ENCODE measurements around the gene GLP2R.
"Not testable (repeated sequence)": the region's sequence is repeated elsewhere in the genome, so short reads cannot be mapped to it uniquely, and the experiment has no call there.

Gene GLP2R

GRCh38 chr17:9918804-9919352 lies 93.2 kb downstream of the GLP2R start:
- DNase-seq (ENCODE audit: low spot score): no peak
- no peak for FAIRE-seq

DNA sequence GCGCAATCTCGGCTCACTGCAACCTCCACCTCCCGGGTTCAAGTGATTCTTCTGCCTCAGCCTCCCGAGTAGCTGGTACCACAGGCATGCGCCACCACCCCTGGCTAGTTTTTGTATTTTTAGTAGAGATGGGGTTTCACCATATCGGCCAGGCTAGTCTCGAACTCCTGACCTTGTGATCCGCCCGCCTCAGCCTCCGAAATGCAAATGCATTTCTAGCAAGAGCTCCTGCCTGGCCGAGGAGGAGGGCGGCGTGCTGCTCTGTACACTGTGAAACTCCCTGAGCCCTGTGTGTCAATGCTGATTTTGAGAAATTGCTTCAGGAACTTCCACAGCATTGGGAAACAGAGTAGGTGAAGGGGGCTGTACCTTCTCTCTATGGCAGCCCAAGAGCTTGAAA lies 95.5 kb downstream of the GLP2R start:
- not testable (repeated sequence) for FAIRE-seq; DNase-seq (ENCODE audit: low spot score)

DNA sequence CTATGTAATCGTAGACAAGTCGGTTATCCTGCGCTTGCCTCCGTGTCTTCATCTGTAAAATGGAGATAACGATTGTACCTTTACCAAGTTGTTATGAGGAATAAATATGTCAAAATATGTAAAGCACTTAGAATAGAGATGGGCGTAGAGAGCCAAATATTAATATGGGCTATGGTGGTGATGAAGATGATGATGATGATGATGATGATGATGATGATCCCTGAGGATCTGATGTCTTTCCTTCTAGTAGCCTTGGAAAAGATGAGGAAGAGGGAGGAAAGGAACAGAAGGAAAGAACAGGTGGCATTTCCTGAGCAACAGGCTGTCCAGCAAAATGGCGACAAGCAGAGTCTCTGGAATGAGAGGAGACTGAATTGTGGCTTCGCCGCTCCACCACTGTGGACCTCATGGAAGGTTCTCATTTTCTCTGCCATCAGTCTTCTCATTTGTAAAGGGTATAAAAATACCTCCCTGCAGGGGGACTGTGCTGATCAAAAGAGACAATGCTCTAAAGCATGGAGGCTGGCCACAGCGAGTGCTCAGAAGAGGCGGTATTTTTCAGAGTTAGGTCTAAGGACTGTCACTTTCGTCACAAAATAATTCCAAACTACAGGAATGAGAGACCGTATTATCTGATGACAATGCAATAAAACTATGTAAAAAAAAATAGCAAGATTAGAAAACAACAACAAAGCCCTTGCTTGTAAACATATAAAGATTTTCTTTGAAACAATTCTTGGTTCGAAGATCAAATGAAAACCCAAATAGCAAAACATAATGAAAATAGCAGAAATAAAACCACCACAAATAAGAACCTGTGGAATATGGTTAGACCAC lies 96.5 kb downstream of the GLP2R start:
- DNase-seq (ENCODE audit: low spot score) (no peak), FAIRE-seq (no peak)

GRCh38 chr17:9924735-9925191 lies 99.0 kb downstream of the GLP2R start:
- DNase-seq (ENCODE audit: low spot score): peak; percentile 62
- FAIRE-seq: peak; percentile 67

DNA sequence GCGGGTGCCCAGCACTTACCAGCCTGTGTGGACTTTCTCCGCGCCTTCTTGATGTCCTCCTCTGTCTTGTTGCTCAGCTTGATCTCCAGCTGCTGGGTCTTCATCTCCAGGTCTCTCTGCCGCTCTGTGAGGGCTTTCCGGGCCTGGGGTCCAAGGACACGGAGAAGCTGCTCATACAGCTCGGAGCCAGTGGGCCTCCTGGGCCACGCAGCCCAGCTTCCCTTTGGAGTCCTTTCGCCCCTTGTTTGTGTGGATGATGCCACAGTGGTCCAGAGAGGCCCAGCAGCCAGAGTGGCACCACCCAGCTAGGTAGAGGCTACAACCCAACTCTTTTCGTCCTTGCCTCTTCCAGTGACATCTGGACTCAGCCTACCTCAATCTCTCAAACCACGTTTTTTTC lies 99.7 kb downstream of the GLP2R start:
- DNase-seq (ENCODE audit: low spot score) (no peak), FAIRE-seq (no peak)

GRCh38 chr17:9926150-9926804 lies 100.6 kb downstream of the GLP2R start:
- FAIRE-seq (no peak), DNase-seq (ENCODE audit: low spot score) (no peak)

GRCh38 chr17:9928601-9929333 lies 103.0 kb downstream of the GLP2R start:
- DNase-seq (ENCODE audit: low spot score): peak; percentile 37
- FAIRE-seq: no peak

DNA sequence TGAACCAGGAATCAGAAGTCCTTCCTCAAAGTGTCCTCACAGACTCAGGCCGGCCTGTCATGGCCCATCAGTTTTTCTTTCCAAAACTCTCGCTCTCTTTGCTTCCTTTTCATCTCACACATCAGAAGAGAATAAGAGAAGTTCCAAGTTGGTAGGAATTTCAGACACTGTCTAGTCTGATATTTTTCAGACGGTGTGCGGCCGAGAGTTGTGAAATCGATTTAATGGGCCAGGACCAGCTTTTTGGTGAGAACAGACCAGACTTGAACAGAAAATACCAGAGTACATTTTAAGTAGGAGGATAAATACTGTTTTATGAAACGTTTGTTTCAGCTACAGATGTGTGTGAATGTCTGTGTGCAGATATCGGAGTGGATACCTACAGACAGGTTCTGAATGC lies 104.1 kb downstream of the GLP2R start:
- DNase-seq (ENCODE audit: low spot score) (no peak), FAIRE-seq (no peak)

DNA sequence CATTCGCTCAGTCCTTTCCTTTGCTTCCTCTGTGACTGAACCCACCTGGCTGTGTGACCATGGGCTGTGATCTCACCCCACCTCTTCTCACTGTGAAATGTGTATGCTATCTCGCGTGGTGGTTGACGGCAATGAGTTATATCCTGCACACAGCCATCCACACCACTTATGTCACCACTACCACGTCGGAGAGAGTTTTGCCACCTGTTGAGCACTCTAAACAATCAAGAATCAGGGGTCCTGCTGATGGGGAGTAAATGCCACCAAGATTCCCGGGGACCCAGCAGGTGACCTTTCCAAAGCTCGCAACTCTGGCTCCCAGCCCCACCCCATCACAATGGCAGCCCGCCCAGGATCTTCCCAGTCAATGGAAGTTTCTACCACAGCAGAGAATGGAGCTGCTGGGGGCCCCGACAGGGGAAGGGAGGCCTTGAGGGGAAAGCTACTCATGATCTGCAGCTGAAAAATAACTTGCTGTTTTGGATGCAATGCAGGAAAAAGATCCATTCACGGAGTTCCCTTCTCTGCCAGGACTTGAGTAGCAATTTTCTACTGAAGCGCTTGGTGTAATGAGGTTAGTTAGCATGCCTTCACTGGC lies 105.5 kb downstream of the GLP2R start:
- DNase-seq (ENCODE audit: low spot score) (no peak), FAIRE-seq (no peak)

GRCh38 chr17:9932491-9932890 lies 106.8 kb downstream of the GLP2R start:
- DNase-seq (ENCODE audit: low spot score) (no peak), FAIRE-seq (no peak)

GRCh38 chr17:9934331-9934730 lies 108.6 kb downstream of the GLP2R start:
- FAIRE-seq (no peak), DNase-seq (ENCODE audit: low spot score) (no peak)

DNA sequence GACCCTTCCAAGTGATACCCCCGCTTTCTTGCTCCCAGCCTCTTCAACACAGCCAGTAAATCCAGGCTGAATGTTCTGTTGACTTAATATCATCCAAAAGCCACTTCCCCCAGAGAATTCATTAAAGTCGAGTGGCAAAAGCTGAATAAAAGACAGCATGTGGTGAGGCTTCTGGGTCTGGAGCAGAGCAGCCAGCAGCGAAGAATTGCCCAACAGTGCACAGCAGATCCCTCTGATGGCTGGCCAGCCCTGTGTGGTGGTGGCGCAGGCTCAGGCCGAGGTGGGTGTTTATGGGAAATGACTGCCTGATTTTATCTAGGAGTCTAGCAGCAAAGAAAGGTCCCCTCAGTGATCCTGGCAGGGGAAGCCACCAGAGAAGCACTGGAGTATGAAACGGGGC lies 109.7 kb downstream of the GLP2R start:
- DNase-seq (ENCODE audit: low spot score) (no peak), FAIRE-seq (no peak)

GRCh38 chr17:9936095-9936494 lies 110.4 kb downstream of the GLP2R start:
- DNase-seq (ENCODE audit: low spot score) (no peak), FAIRE-seq (no peak)

GRCh38 chr17:9937241-9937761 lies 111.6 kb downstream of the GLP2R start:
- DNase-seq (ENCODE audit: low spot score) (no peak), FAIRE-seq (no peak)

DNA sequence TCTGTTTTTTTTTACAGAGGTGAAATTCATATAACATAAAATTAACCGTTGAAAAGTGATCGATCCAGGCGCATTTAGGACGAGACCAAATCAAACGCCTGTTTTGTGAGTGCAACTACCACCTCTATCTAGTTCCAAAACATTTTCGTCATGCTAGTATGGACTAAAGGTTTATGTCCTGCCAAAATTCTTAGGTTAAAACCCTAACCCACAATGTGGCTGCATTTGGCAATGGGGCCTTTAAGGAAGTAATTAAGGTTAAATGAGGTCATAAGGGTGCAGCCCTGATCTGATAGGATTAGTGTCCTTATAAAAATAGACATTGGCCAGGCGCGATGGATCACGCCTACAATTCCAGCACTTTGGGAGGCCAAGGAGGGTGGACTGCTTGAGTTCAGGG lies 112.2 kb downstream of the GLP2R start:
- no peak for FAIRE-seq
- DNase-seq (ENCODE audit: low spot score): no peak

DNA sequence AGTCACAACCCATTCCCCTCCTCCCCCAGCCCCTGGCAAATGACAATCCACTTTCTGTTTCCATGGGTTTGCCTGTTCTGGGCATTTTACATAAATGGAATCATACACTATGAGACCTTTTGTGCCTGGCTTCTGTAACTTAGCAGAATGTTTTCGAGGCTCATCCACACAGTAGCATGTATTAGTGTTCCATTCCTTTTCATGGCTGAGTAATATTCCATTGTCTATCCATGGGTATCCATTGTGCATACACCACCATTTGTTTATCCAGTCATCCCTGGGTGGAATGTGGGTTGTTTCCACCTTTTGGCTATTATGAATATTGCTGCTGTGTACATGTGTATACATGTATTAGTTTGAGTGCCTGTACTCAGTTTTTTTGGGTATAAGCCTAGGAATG lies 113.0 kb downstream of the GLP2R start:
- no peak for FAIRE-seq
- DNase-seq (ENCODE audit: low spot score): no peak

- DNase-seq (ENCODE audit: low spot score) (no peak), FAIRE-seq (no peak)
Measured at GRCh38 chr17:9940841-9941240, 115.1 kb downstream of the GLP2R start.

- no peak for FAIRE-seq
- DNase-seq (ENCODE audit: low spot score): no peak
Measured at GRCh38 chr17:9941305-9941704, 115.6 kb downstream of the GLP2R start.

All from RCC 7860 (cell line).